IMR-90 (cell line): ENCODE data around the gene KCNK5. TPM values are rescaled to one million over a fixed set of nuclear protein-coding genes. Genes with fewer than 3 reads are reported as not detected.

Experiments
- ATAC-seq: fragments of 200-7000 bp; cut with Tn5 transposase; 2 replicates; pipeline ENCODE4 v1.9.1; 2020; ENCODE audit warnings: low read depth, mild to moderate bottlenecking, moderate library complexity
- BruUV-seq: library from RNA; stranded (reverse); fragments of 400-500 nt; replicated peaks from 2 replicates; lab custom pipeline; 2021; lab: Mats Ljungman, UMichigan
- CTCF ChIA-PET: fragments of 300-600 bp; formaldehyde crosslinking; extraction: SDS; loops from one replicate; lab custom pipeline; 2021; ENCODE audit warnings: antibody characterized with exemption; lab: Yijun Ruan, JAX
- POLR2A ChIA-PET: fragments of 300-600 bp; sonication (Branson Sonifier 250); formaldehyde crosslinking; loops from one replicate; lab custom pipeline; 2022; ENCODE audit warnings: antibody characterized with exemption; ENCODE audit not compliant: unreplicated experiment; lab: Charles Lee
- DNase-seq: peaks from one replicate; pipeline ENCODE4 v3.0.0; 2013
- H2AFZ ChIP-seq: replicated peaks from 2 replicates; pipeline ENCODE3; 2013; ENCODE audit warnings: low read length, mild to moderate bottlenecking; ENCODE audit not compliant: poor library complexity
- H2AK5ac ChIP-seq: 2 replicates; pipeline ENCODE4 v1.6.1; 2013; ENCODE audit warnings: low read depth, low read length, inconsistent platforms
- H2AK9ac ChIP-seq: replicated peaks from 2 replicates; pipeline ENCODE3; 2013; ENCODE audit warnings: mild to moderate bottlenecking, low read depth, low read length, moderate library complexity; ENCODE audit not compliant: poor library complexity
- H2BK120ac ChIP-seq: 2 replicates; pipeline ENCODE4 v1.6.1; 2013; ENCODE audit warnings: low read depth, low read length, inconsistent platforms
- H2BK15ac ChIP-seq: 3 replicates; pipeline ENCODE4 v1.6.1; 2013; ENCODE audit warnings: low read depth, low read length, inconsistent platforms
- H2BK20ac ChIP-seq: 2 replicates; pipeline ENCODE4 v1.6.1; 2013; ENCODE audit warnings: low read depth, mild to moderate bottlenecking, inconsistent platforms, low read length, moderate library complexity
- H2BK5ac ChIP-seq: 2 replicates; pipeline ENCODE4 v1.6.1; 2013; ENCODE audit warnings: mild to moderate bottlenecking, low read depth, low read length, inconsistent platforms; ENCODE audit not compliant: poor library complexity, severe bottlenecking
- H3K14ac ChIP-seq: replicated peaks from 2 replicates; pipeline ENCODE4 v1.6.1; 2013; ENCODE audit warnings: low read depth, low read length, inconsistent platforms
- H3K18ac ChIP-seq: 2 replicates; pipeline ENCODE4 v1.6.1; 2013; ENCODE audit warnings: low read depth, low read length, control low read depth
- H3K23ac ChIP-seq: 2 replicates; pipeline ENCODE4 v1.6.1; 2013; ENCODE audit warnings: low read depth, low read length, inconsistent platforms
- H3K27ac ChIP-seq: 2 replicates; pipeline ENCODE4 v1.5.1; 2013; ENCODE audit warnings: mild to moderate bottlenecking, control low read depth, low read length; ENCODE audit not compliant: insufficient read depth
- H3K27me3 ChIP-seq: 2 replicates; pipeline ENCODE4 v1.6.1; 2013; ENCODE audit warnings: low read length; ENCODE audit not compliant: control insufficient read depth, insufficient read depth
- H3K36me3 ChIP-seq: 2 replicates; pipeline ENCODE4 v1.6.1; 2013; ENCODE audit warnings: low read length, mixed read lengths; ENCODE audit not compliant: control insufficient read depth, insufficient read depth
- H3K4ac ChIP-seq: 2 replicates; pipeline ENCODE4 v1.6.1; 2013; ENCODE audit warnings: low read depth, low read length, inconsistent platforms
- H3K4me1 ChIP-seq: 2 replicates; pipeline ENCODE4 v1.6.1; 2013; ENCODE audit warnings: low read length, mixed read lengths; ENCODE audit not compliant: control insufficient read depth, insufficient read depth
- H3K4me2 ChIP-seq: 2 replicates; pipeline ENCODE4 v1.6.1; 2013; ENCODE audit warnings: low read depth, mild to moderate bottlenecking, control low read depth, low read length, moderate library complexity
- H3K4me3 ChIP-seq: 2 replicates; pipeline ENCODE4 v1.5.1; 2013; ENCODE audit warnings: low read depth, mild to moderate bottlenecking, control low read depth, low read length, moderate library complexity; ENCODE audit not compliant: insufficient read depth
- H3K56ac ChIP-seq: 2 replicates; pipeline ENCODE4 v1.6.1; 2013; ENCODE audit warnings: low read length, inconsistent platforms; ENCODE audit not compliant: insufficient read depth; ENCODE audit errors: extremely low read depth
- H3K79me1 ChIP-seq, 2 experiments: 2 replicates each; pipeline ENCODE4 v1.6.1; 2013; ENCODE audit warnings: low read length in 2 of 2, inconsistent platforms in 1 of 2, low read depth in 1 of 2
- H3K9ac ChIP-seq: 2 replicates; pipeline ENCODE4 v1.6.1; 2013; ENCODE audit warnings: low read depth, low read length, control low read depth
- H3K9me1 ChIP-seq: 2 replicates; pipeline ENCODE4 v1.6.1; 2013; ENCODE audit warnings: low read length, inconsistent platforms; ENCODE audit not compliant: insufficient read depth
- H3K9me3 ChIP-seq: 2 replicates; pipeline ENCODE4 v1.6.1; 2013; ENCODE audit warnings: low read length; ENCODE audit not compliant: control insufficient read depth, insufficient read depth
- H4K20me1 ChIP-seq: 2 replicates; pipeline ENCODE4 v1.6.1; 2013; ENCODE audit warnings: low read length, inconsistent platforms; ENCODE audit not compliant: insufficient read depth
- H4K5ac ChIP-seq: 2 replicates; pipeline ENCODE4 v1.6.1; 2013; ENCODE audit warnings: mild to moderate bottlenecking, low read depth, low read length, control low read depth
- H4K8ac ChIP-seq, 2 experiments: 2 replicates each; pipeline ENCODE4 v1.6.1; 2013; ENCODE audit warnings: low read depth in 2 of 2, low read length in 2 of 2, control low read depth in 1 of 2, inconsistent platforms in 1 of 2
- H4K91ac ChIP-seq: 2 replicates; pipeline ENCODE4 v1.6.1; 2013; ENCODE audit warnings: low read depth, low read length, inconsistent platforms; ENCODE audit not compliant: insufficient read depth
- BHLHE40 ChIP-seq: fragments of 150-350 bp; IDR thresholded peaks from 2 replicates; pipeline ENCODE4 v1.6.1; 2016; ENCODE audit warnings: mild to moderate bottlenecking, low read depth, low read length
- CEBPB ChIP-seq: IDR thresholded peaks from 2 replicates; pipeline ENCODE4 v1.6.1; 2012; ENCODE audit warnings: low read depth, low read length, improper control_type of control experiment
- CHD1 ChIP-seq: IDR thresholded peaks from 2 replicates; pipeline ENCODE4 v1.6.1; 2012; ENCODE audit warnings: low read depth, low read length, improper control_type of control experiment
- CTCF ChIP-seq: conservative IDR thresholded peaks from 2 replicates; pipeline ENCODE4 v1.5.1; 2012; ENCODE audit warnings: mild to moderate bottlenecking, low read depth, low read length, improper control_type of control experiment
- ELK1 ChIP-seq: fragments of 150-350 bp; IDR thresholded peaks from 2 replicates; pipeline ENCODE4 v1.6.1; 2016; ENCODE audit warnings: low read depth, mild to moderate bottlenecking, low read length, moderate library complexity, borderline replicate concordance
- FOS ChIP-seq: fragments of 150-350 bp; IDR thresholded peaks from 2 replicates; pipeline ENCODE4 v1.6.1; 2016; ENCODE audit warnings: low read depth, low read length
- MAFK ChIP-seq: IDR thresholded peaks from 2 replicates; pipeline ENCODE4 v1.6.1; 2012; ENCODE audit warnings: low read depth, low read length, improper control_type of control experiment
- MAZ ChIP-seq: IDR thresholded peaks from 2 replicates; pipeline ENCODE4 v1.6.1; 2012; ENCODE audit warnings: low read depth, mild to moderate bottlenecking, low read length, improper control_type of control experiment, moderate library complexity, borderline replicate concordance
- NFE2L2 ChIP-seq: fragments of 150-350 bp; IDR thresholded peaks from 2 replicates; pipeline ENCODE4 v1.6.1; 2016; ENCODE audit warnings: low read depth, mild to moderate bottlenecking, low read length
- POLR2A ChIP-seq: IDR thresholded peaks from 2 replicates; pipeline ENCODE4 v1.6.1; 2012; ENCODE audit warnings: mild to moderate bottlenecking, low read depth, low read length
- RAD21 ChIP-seq: IDR thresholded peaks from 2 replicates; pipeline ENCODE4 v1.6.1; 2012; ENCODE audit warnings: low read length, improper control_type of control experiment
- RCOR1 ChIP-seq: IDR thresholded peaks from 2 replicates; pipeline ENCODE4 v1.6.1; 2012; ENCODE audit warnings: mild to moderate bottlenecking, low read length, improper control_type of control experiment; ENCODE audit not compliant: insufficient replicate concordance
- USF2 ChIP-seq: fragments of 150-350 bp; IDR thresholded peaks from 2 replicates; pipeline ENCODE4 v1.6.1; 2017; ENCODE audit warnings: mild to moderate bottlenecking, antibody characterized with exemption, low read length, low read depth
- WGBS, 2 experiments: methylation state at CpG; one replicate each; pipeline versions ENCODE4 v1.1.5 to v1.1.7; 2013; ENCODE audit warnings: missing lambda C conversion rate in 2 of 2; ENCODE audit not compliant: insufficient read length in 1 of 2; ENCODE audit errors: extremely low coverage in 2 of 2; 5-methylcytosine and 5-hydroxymethylcytosine counted together
- dilution Hi-C: fragments of 300-500 bp; cut with HindIII; formaldehyde crosslinking; loops from one replicate; pipeline ENCODE4 v1.14.3; 2018; ENCODE audit warnings: low sequenced_read_pairs; ENCODE audit not compliant: unreplicated experiment
- in situ Hi-C: fragments of 300-500 bp; cut with MboI; formaldehyde crosslinking; loops from 3 replicates; pipeline ENCODE4 v1.14.3; 2019; ENCODE audit warnings: low sequenced_read_pairs, inconsistent platforms, mixed read lengths
- intact Hi-C: fragments of 100-400 bp; cut with micrococcal nuclease; formaldehyde crosslinking; loops from 2 replicates; pipeline ENCODE4 v1.10.0; 2022
- polyA plus RNA-seq, 3 experiments: library from polyadenylated mRNA; depleted of rRNA; stranded (reverse); fragments of >200 nt; gene quantifications; 2 replicates each; pipeline ENCODE4 v1.2.3, GENCODE V29; 2012; ENCODE audit warnings: low replicate concordance in 1 of 3
- total RNA-seq: library from RNA; depleted of rRNA; stranded (reverse); fragments of >200 nt; gene quantifications from 2 replicates; pipeline ENCODE4 v1.2.3, GENCODE V29; 2012

Gene KCNK5
- total and polyA plus RNA-seq, 2 of the 4 experiments (the other 2 are of a cell fraction), result not detected

- ChIA-PET CTCF (no interaction called here), POLR2A (no interaction called here)
- Histone ChIP-seq H2BK15ac (no peak overlapping the region), H2AK5ac (no peak overlapping the region), H3K36me3 (no peaks in the 10 kb centered on the region), H3K4me1 (no peaks in the 10 kb centered on the region), H2AFZ (no peak overlapping the region), H3K14ac (no peak overlapping the region), H3K9ac (no peak overlapping the region), H3K9me3 (no peaks in the 10 kb centered on the region), H4K5ac (no peak overlapping the region), H4K8ac (no peak overlapping the region), H2BK5ac (no peak overlapping the region), H3K56ac (no peak overlapping the region), H4K20me1 (no peaks in the 10 kb centered on the region), H3K27ac (no peak overlapping the region), H2BK120ac (no peak overlapping the region), H3K79me1 (no peaks in the 10 kb centered on the region), H3K27me3 (peaks cover 26% of the 10 kb centered on the region), H3K4me2 (no peak overlapping the region), H2BK20ac (no peak overlapping the region), H3K23ac (no peak overlapping the region), H4K91ac (no peak overlapping the region), H3K9me1 (no peaks in the 10 kb centered on the region), H3K4me3 (no peak overlapping the region), H3K18ac (no peak overlapping the region), H3K4ac (no peak overlapping the region), H2AK9ac (no peak overlapping the region)
- BruUV-seq, result no TSS peak
- no peak for ATAC-seq
- WGBS, 2 experiments, result 19% methylated on average over 11 of the region's 41 CpGs; no CpG with 5 or more reads in 1 of the 2 experiments
- in situ Hi-C loops, result no loop called here
- dilution Hi-C loops, result no loop called here
- TF ChIP-seq BHLHE40 (no peak), NFE2L2 (no peak), USF2 (no peak), POLR2A (no peak), CEBPB (no peak), MAZ (no peak), FOS (no peak), RAD21 (no peak), ELK1 (no peak), MAFK (no peak), RCOR1 (no peak), CTCF (no peak), CHD1 (no peak)
- no peak for DNase-seq
- intact Hi-C loops, result no loop called here
Observed at GRCh38 chr6:39228111-39228971, 934 bp downstream of the KCNK5 start.
